Fibroblast of pulmonary artery (primary cell): ENCODE results near the gene GUCY1A1.

Source experiments
- DNase-seq: peaks from one replicate; pipeline ENCODE4 v3.0.0-alpha.2; 2010; ENCODE audit warnings: low read depth
- H3K4me3 ChIP-seq: replicated peaks from 2 replicates; pipeline ENCODE4 v1.5.1; 2011; ENCODE audit warnings: low read depth, mild to moderate bottlenecking, control low read depth, low read length, moderate library complexity
- CTCF ChIP-seq: IDR thresholded peaks from 2 replicates; pipeline ENCODE4 v1.5.1; 2011; ENCODE audit warnings: mild to moderate bottlenecking, control low read depth, low read length, inconsistent platforms; ENCODE audit errors: missing control alignments

The GUCY1A1 gene

DNA sequence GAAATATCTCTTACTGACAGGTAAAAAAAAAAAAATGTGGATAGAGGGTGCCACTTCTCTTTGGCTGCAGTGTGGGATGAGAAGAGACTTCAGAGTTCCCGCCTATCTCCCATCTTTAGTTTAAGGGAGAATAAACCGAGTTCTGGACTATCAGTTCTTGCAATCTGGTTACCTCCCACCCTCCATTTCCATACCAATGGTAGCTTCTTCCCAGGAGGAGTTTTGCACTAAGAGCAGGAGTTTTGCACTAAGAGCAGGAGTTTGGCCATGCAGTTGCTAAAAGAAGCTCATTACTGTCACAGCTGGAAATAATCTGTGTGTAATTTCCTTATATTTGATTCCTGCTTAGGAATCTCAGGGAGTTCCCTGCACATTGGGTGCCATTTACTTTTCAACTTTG is 81.4 kb downstream of the GUCY1A1 start:
- DNase-seq: no peak
- H3K4me3 ChIP-seq: no peak overlapping the region
- no peak for TF ChIP-seq CTCF

- DNase-seq: no peak
- TF ChIP-seq CTCF: no peak
- no peak overlapping the region for H3K4me3 ChIP-seq
Measured at GRCh38 chr4:155749041-155749440, 82.4 kb downstream of the GUCY1A1 start.

DNA sequence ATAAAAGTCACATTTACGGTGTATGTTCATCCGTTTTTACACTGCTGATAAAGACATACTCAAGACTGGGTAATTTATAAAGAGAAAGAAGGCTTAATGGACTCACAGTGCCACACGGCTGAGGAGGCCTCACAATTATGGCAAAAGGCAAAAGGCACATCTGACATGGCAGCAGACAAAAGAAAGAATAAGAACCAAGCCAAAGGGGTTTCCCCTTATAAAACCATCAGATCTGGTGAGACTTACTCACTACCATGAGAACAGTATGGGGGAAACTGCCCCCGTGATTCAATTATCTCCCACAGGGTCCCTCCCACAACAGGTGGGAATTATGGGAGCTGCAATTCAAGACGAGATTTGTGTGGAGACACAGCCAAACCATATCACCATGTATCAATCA is 84.9 kb downstream of the GUCY1A1 start:
- DNase-seq: no peak
- no peak overlapping the region for H3K4me3 ChIP-seq
- TF ChIP-seq CTCF: no peak

DNA sequence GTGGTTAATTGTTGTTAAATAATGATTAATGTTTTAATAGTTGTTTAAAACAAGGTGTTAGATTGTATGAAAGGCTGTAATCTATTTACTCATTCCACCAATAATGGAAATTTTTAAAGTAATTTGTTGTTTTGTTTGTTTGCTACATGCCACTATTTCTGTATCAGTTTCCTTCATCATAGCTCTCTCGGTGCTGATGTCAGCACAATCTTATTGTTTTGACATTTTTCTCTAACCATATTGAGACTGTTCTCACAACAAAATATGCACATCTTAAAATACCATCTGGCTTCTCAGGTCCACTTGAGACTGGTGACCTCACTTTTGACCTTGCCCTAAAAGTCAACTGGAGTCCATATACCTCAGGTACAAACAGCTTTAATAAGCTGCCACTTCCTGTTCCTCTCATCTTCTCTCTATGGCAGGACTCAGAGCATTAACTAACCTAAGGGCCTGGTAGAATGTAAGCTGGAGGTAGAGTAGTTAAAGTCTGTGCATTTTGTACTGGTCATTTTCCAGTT is 91.2 kb downstream of the GUCY1A1 start:
- H3K4me3 ChIP-seq: no peak overlapping the region
- no peak for DNase-seq
- no peak for TF ChIP-seq CTCF

- TF ChIP-seq CTCF: peak; percentile 29
- H3K4me3 ChIP-seq: peak within 1 kb of the TSS; percentile 57
Measured at GRCh38 chr4:155758481-155759371, 92.1 kb downstream of the GUCY1A1 start, which contains the start of gene GUCY1B1. GUCY1B1 (plus strand) TSS chr4:155759021; CDS start chr4:155759141, 120 bp downstream.

GRCh38 chr4:155759372-155760252 is 93.0 kb downstream of the GUCY1A1 start:
- DNase-seq: peak; percentile 33
- H3K4me3 ChIP-seq: peak overlapping the region; percentile 57

More at GRCh38 chr4:155758481-155759371, 92.1 kb downstream of the GUCY1A1 start, which contains the start of gene GUCY1B1:
- peak; percentile 93 for DNase-seq

More at GRCh38 chr4:155759372-155760252, 93.0 kb downstream of the GUCY1A1 start:
- TF ChIP-seq CTCF: no peak
